ENCODE data around the gene DDX17.
"Not testable (repeated sequence)": the region's sequence is repeated elsewhere in the genome, so short reads cannot be mapped to it uniquely, and the experiment has no call there.

The DDX17 gene

DNA sequence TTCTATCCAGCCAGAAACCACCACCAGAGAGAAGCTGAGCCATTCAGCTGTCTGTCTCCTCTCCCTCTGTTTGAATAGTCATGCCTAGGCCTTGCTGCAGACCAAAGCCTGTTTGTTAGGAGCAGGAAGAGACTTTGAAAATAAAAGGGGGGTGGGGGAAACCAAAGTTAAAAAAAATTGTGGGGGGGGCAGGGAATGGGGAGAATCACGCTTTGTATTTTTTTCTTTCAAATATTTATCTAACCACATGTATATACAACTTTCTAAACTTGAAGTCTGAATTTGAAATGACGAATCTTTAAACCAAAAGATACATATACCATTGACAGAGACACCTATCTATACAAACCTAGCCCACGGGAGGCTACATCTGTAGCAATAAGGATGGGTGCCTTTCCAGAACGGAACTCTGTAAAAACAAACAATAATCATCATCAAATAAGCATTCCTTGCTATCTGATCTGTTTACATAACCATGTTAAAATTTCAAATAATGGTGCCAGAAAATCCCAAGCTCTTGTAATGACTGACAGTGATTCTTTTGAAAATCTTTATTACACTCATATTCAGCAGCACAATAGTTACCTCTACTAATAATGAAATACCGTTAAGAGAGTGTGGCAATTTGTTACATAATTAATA is 14.3 kb downstream of the DDX17 start:
- no peak for DNase-seq

DNA sequence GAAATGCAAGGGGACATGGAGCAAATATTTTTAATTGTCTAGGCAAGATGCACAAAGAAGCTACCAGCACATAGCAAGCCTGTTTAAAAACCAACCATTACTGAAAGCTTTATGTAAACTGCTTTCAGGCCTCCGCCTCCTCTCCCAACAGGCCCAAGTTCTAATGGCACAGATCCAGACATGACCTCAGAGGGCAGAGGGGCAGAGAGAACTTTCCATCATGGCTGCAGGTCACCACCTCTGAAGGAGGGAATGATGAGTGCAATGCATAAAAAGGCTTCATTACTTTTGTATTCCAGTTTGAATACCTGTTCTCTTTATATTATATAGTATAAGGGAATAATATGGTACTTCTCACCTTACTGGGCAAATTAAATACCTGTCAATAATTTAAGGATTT is 15.2 kb downstream of the DDX17 start:
- no peak for DNase-seq

DNA sequence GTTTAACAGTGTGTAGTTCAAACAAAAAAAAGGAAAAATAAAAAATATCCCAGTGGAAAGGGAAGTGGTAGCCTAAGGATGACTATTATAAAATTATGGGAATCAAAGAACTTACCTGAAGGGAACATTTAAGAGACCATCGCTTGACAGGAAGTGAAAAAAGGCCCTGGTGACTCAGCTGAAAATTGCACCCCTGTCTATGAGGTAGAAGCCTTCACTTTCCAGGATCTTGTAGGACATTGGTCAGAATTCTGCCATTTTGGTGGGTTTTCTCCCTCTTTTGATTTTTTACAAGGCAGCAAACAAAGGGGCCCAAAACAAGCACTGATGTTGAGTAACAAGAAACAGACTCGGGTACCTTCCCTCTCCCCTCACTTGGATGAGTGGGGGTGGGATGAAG is 15.6 kb downstream of the DDX17 start:
- DNase-seq: no peak

DNA sequence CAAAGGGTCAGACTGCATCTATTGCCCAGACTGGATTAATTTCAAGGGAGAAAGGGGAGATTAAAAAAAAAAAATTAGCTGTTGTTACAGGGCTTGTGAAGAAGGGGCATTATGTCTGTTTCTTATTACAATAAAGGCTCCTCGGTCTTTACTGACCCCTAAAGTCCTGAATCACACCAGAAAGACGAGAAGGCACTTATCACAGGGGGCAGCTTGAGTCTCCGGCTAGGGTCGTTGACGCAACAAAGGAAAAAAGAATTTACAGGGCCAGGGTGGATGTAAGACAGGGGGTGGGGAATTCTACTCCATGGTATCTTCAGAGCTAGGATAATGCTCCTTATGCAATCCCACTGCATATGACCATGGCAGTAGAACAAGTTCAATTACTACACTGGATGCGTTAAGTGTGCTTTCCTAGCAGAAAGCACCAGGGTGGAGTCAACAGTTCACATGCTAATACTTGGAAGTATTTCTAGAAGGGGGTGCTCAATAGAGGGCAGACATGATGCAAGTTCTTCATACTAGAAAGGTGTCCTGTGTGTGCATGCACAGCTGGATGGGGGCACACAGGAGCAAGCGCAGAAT is 16.5 kb downstream of the DDX17 start:
- DNase-seq: no peak

DNA sequence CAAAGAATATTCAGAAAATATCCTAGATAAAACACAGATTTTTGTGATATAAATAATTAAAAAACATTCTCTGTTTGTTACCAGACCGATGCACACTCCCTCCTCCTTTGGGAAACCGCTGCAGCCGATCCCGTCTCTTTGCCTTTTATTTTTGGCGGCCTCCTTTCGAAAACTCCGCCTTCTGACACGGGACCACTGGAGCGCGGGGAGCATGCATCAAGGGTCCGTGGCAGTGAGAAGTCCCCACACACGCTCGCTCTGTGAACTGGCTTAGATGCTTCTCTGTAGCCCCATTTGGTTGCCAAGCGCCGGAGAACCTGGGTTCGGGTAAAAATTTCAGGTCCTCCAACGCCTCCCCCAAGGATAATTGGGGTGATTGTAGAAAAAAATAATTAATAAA is 17.0 kb downstream of the DDX17 start:
- no peak for DNase-seq

DNA sequence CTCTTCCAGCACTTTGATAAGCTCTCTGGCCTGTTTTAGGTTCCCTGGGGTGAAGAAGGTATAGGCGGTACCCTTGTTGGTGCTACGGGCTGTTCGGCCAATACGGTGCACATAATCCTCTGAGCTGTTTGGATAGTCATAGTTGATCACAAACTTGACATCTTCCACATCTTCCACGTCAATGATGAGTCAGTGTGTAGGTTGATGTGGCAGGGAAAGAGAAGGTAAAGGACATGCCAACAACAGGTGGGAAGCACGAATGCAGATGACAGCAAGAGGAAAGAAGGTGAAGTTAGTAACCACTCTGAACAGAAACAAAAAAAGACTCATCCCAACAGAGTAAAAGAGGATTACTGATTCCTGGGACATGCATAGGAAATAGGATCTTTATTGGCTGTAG is 18.2 kb downstream of the DDX17 start:
- no peak for DNase-seq

DNA sequence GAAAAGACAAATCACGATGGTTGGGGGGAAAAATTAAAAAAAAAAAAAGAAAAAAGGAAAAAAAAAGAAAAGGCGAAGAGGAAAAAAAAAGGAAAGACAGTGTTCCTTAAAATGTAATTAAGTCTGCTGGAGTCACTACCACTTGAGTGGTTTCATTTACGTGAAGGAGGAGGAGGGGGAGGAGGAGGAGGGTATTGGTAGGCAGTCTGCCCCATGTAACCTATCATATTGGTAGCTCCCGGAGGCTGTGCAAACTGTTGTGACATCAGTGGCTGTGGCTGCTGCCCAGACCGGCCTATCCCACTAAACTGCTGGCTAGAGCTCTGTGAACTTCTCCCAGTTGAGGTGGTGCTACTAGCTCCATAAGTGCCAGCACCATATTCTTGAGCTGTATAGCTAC is 20.3 kb downstream of the DDX17 start:
- no peak for DNase-seq

DNA sequence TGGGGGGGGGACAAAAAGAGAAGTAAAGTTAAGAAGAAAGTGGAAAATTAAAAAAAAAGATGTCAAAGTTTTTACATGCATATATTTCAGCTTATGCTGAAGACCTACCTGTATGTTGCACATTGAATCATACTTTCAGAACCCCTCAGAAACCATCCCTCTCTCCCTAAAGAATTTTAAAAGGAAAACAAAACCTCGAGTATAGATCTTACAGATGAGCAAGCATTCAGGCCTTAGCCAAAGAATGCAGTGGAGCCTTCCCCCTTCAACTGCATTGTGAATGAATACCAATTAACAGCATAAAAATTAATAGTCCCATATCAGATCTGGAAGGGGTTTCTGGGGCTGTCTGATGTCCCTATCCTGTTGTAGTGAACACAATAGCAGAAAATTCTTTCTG is 21.9 kb downstream of the DDX17 start:
- DNase-seq: no peak

DNA sequence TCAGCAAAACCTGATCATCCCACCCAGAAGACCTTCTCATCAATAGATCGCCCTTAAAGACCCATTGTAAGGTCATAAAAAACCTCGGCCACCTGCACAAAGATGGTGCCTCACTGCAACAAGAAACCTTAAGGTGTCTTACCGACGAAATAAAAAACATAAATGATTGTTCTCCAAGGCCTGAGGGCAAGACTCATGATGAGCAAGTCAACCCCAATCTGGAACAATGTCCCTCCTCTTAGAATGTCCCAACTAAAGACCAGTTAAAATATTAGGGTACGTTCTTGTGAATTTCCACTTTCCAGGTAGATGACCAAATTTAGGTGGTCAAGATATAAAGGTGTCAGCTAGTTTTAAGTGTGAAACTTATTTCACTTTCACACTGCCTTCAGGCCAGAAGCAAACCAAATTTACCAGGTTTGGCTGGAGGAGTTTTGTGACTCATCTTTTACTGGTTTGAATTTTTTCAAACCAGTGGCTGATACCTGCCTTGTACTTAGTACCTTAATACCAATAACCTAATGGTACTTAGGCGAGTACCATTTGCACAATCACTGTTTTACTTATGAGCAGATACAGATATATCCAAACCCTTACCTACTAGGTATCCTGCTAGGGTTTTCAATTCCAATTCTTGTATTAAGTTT is 23.3 kb downstream of the DDX17 start:
- DNase-seq: no peak

DNA sequence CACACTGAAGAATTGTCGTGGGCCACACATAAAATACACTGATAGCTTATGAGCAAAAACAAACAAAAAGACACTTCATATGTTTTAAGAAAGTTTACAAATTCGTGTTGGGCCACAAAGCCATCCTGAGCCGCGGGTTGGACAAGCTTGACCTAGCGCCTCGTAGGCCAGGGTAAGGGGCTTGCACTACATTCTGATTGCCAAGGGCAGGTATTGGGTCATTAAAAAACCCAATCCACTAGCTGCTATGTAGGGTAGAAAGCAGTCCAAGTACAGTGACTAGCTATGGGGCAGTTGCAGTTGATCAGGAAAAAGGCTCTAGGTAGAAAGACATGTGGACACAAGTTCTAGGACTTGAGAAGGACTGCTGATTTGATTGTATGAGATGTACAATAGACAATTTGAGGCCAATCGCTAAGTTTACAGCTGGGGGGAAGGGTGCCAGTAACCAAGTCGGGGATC is 24.2 kb downstream of the DDX17 start:
- DNase-seq: no peak

DNA sequence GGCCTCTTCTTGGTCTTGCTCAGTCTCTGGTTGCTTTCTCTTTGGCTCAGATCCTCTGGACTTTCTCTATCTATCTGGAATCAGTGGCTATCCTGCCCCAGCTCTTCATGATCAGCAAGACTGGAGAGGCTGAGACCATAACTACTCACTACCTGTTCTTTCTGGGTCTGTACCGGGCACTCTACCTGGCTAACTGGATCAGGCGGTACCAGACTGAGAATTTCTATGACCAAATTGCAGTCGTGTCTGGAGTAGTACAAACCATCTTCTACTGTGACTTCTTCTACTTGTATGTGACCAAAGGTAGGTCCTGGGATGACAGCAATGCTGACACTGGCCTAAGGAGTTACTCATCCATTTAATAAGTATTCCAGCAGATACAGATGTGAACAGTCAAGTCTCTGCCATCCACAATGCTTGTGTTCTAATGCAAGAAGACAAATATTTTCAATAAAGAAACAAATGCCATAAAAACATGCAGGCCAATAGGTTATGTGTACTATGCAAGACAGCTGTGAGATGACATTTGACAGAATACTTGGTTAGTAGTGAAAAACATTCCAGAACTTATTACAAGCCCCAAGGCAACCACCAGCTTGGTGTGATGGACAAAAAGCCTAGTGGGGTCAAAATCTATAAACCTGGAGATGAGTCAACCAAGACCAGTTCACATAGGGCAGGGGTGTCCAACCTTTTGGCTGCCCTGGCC is 24.8 kb downstream of the DDX17 start:
- no peak for DNase-seq

DNA sequence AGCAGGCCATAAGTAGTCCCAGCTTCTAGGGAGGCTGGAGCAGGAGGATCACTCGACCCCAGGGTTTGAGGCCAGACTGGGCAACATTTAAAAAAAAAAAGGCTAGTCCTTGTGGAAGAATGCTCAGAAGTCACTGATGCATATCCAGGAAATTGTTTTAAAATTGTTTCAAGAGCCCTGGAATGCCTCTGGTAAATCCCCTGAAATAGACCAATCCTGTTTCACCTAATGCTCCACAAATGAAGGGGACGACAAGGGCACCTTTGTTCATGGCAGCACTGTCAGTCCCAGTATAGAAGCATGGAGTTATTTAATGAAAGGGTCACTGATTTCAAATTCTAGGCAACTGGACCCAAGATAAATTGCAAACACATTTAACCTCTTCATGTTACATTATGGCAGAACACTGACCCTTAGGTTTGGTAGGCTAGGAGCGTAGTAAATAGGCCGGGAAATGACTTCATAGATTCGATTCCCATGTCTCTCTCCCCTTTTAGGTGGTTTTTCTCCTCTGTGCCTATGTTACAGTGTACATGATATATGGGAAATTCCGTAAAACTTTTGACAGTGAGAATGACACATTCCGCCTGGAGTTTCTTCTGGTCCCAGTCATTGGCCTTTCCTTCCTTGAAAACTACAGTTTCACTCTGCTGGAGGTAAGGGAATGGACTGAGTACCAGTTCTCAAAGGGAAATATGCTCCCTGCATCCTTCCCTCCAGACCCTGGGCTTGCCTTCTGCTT is 26.8 kb downstream of the DDX17 start:
- DNase-seq: no peak

DNA sequence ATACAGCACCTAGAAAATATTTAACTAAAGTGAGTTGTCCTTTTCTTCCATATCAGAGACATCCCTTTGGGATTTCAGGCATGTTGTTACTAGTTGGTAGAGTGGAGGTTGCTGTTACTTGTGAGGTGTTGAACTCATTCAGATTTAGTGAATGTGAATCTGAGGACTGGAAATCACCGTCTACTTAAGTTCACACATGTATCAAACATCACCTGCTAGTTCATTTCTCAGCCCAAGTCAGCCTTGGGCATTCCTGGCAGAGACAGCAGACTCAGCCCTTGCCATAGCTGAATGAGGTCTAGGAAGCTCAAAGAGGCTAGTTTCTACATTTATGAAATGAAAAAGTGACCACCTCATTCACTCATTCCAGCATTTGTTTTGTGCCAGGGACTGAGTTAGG is 28.5 kb downstream of the DDX17 start:
- DNase-seq: no peak

DNA sequence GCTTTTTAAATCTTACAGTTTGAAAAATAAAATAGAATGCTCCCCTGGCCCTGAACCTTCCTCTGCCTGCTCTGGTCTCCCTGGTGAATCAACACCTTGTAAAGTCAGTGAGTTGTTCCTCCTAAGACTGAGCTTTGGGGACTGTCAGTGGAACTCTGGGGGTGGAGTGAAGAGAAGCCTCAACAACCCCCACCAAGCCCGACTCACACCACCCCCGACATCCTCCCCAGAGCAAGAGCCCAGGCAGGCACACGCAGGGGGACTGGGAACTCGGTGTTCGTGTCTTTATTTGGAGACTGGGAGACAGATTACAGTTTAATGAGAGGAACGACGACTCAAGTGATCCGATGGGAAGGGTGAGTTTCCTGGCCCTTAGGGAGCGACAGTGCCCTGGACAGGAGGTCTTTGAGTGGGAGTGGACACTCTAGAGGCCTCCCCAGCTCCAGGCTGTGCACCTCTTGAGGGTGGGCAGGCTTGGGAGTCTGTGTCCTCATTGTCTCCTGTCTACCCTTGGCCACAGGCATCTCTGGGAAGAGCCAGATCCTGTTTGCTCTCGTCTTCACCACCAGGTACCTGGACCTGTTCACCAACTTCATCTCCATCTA is 32.0 kb downstream of the DDX17 start:
- no peak for DNase-seq

DNA sequence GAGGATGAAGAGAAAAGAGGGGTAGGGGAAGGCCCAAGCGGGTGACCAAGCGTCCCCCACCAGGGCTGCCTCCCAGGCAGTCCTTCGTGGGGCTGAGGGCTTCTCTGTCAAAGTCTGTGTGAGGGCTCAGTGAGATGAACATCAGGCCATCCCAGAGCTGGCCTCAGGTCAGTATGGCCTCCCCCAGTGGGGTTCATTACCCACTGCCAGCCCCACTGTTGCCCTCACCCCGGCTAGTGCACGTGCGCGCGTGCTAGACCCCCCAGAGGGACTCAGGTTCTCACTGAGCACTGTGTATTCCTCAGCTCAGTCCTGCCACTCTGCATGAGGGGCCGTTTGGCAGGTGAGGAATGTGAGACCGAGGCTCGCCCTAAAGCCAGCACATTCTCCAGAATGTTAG is 34.9 kb downstream of the DDX17 start:
- DNase-seq: no peak

DNA sequence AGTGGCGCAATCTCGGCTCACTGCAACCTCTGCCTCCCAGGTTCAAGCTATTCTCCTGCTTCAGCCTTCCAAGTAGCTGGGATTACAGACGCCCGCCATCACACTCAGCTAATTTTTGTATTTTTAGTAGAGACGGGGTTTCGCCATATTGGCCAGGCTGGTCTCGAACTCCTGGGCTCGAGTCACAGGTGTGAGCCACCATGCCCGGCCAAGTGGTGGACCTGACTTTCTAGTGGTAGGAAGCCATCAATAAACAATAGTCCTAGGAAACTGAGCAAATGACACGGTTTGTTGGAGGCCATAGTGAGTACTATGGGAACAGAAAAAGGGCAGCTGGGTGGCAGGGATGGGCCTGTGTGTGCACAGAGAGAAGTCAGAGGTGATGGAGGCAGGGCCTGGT is 35.9 kb downstream of the DDX17 start:
- DNase-seq: not testable (repeated sequence)

DNA sequence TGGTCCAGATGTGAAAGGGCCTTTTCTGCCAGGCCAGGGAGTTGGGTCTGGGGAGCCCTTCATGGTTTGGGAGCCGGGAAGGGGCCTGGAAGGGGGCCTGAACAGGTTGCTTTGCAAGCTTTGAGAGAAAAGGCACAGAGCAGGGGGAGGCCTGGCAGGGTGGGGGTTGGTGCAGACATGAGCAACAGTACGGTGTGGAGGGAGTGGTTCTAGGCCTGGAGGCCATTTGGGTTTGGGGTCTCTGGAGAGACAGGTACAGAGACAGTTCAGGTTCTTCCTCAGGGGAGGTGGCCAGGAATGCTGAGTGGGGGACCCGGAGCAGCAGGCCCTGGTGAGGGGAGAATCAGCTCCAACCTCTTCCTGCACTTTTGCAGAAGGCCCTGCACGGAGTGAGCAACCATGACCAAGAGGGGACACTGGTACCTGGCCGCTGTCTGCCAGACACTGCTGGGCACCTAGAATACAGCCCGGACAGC is 36.8 kb downstream of the DDX17 start:
- DNase-seq: no peak

DNA sequence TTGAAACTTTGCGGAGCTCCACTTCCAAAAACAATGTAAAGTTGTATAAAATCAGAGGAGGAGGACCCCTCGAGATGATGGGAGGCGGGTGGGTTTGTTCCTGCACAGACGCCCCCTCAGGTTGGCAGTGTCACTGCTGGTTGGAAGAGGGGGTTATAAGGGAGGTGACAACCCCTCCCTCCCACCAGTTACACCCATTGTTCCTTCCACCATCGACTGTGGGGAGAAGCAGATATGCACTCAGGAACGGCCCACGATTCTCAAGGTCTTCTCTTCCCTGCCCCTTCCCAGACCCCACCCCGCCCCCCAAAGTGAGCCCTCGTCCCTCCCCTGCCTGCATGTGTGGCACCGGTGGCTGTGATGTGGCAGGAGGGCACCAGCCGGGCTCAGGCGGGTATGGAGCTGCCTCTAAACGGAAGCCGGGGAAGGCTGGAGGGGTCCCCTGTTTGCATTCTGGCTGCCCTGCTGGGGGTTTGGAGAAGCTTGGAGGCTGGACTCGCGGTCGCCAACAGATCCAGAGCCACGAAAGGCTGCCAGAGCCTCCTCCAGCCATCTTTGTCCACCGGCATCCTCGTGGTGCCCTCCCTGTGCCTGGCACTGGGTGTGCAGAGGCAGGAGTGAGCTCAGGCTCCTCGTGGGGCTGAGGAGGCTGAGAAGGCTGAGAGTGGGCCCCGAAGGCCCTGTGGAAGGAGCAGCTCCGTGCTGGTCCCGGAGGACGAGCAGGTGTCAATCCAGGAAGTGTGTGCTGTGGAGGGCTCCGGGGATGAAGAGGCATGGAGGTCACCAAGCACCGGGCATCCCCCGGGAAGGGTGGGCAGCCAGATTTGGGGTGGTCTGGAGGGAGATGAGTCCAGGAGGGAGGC is 37.4 kb downstream of the DDX17 start:
- DNase-seq: no peak

DNA sequence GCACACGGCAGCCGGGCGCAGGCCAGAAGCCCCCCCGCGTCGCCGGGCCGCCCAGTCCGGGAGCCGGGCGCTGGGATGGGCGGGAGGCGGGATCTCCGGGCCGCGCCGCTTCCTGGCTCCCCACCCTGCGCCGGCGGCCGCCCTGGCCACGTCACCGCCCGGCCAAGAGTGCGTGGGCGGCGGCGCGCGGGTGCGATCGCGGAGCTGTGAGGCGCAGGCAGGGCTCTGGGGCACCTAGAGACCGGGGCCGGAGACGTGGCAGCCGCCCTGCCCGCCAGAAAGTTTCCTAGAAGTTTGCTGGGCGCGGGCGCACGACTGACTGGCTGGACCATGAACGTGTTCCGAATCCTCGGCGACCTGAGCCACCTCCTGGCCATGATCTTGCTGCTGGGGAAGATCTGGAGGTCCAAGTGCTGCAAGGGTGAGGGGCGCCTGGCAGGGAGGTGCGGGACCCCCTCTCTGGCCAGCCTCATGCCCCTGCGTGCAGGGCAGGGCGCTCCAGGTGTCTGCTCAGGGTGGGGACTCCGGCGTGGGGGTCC is 38.1 kb downstream of the DDX17 start, which contains the start of gene KDELR3:
TSS of gene KDELR3 (plus strand) at position 193 of the 539 bp plus-strand sequence. CDS start at position 331, 138 bp downstream.
- DNase-seq: peak; percentile 60

DNA sequence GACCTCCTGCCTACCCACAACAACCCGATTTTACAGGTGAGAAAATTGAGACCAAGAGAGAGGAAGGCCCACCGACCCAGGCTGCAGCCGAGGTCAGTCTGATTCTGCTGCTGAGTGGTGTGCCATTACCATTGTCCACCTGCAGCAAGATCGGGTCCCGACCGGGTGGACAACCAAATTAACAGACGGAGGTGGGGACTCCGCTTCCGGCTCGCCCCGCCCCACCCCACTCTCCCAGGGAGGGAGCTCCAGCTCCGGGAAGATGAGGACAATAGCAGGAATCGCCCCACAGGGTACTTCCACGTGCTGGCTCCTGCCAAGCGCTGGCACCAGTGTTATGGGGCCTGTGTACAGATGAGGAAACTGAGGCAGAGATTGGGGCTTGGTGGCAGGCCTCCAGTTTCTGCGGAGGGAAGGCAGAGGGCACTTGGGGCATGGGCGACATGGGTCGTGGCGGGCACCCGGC is 38.6 kb downstream of the DDX17 start:
- DNase-seq: no peak

Data from activated CD8-positive, alpha-beta memory T cell treated with anti-CD3 and anti-CD28 coated beads, Interleukin-2, amount 50 U/mL, for 4 hours (primary cell).